HepG2 (cell line): ENCODE measurements around the gene SULT1E1. TPM values are rescaled to one million over a fixed set of nuclear protein-coding genes. Genes with fewer than 3 reads are reported as not detected.
A peak's percentile ranks its signal among the peaks of the same experiment; 100 is the strongest.

Source experiments
- ATAC-seq: fragments of 200-7000 bp; cut with Tn5 transposase; 3 replicates; pipeline ENCODE4 v1.9.1; 2020; ENCODE audit warnings: mild to moderate bottlenecking, moderate library complexity
- BruUV-seq: library from RNA; stranded (reverse); fragments of 400-500 nt; replicated peaks from 2 replicates; lab custom pipeline; 2021; lab: Mats Ljungman, UMichigan
- CTCF ChIA-PET: fragments of 300-600 bp; formaldehyde crosslinking; extraction: SDS; loops from one replicate; lab custom pipeline; 2021; ENCODE audit warnings: low total read pairs, inconsistent platforms, low intra/inter-chr PET ratio; lab: Yijun Ruan, JAX
- POLR2A ChIA-PET: fragments of 350-600 bp; sonication (Branson Sonifier 250); formaldehyde crosslinking; loops from one replicate; lab custom pipeline; 2020; ENCODE audit warnings: antibody characterized with exemption, inconsistent platforms; lab: Yijun Ruan, JAX
- DNase-seq: peaks from one replicate; pipeline ENCODE4 v3.0.0-alpha.2; 2015; ENCODE audit warnings: low spot score
- FAIRE-seq: peaks from 3 replicates; lab custom pipeline; 2011; peaks lifted over from hg19 to GRCh38; lab: Jason Lieb, UNC
- H2AFZ ChIP-seq: one replicate; pipeline ENCODE4 v1.6.1; 2011; ENCODE audit warnings: low read length, inconsistent platforms
- H3K27ac ChIP-seq: fragments of 300-600 bp; 3 replicates; pipeline ENCODE4 v1.8.0; 2011; ENCODE audit warnings: mixed run types, mild to moderate bottlenecking, mixed read lengths, low read length, inconsistent platforms; ENCODE audit not compliant: insufficient read depth; ENCODE audit errors: extremely low read length
- H3K27me3 ChIP-seq, 2 experiments: fragments of 200-600 bp in 1 of 2; 2 replicates in 1 of 2; 3 replicates in 1 of 2; pipeline versions ENCODE4 v1.6.0 to v1.8.0; 2011; ENCODE audit warnings: low read length in 2 of 2, mild to moderate bottlenecking in 2 of 2, moderate library complexity in 2 of 2, inconsistent platforms in 1 of 2; ENCODE audit not compliant: insufficient read depth in 2 of 2, control insufficient read depth in 1 of 2
- H3K36me3 ChIP-seq, 2 experiments: fragments of 200-600 bp in 1 of 2; replicated peaks in 1 of 2; 2 replicates in 1 of 2; 3 replicates in 1 of 2; pipeline versions ENCODE4 v1.5.1 to v1.8.0; 2011; ENCODE audit warnings: low read length in 2 of 2, inconsistent platforms in 1 of 2; ENCODE audit not compliant: insufficient read depth in 2 of 2, control insufficient read depth in 1 of 2
- H3K4me1 ChIP-seq: 2 replicates; pipeline ENCODE4 v1.5.1; 2012; ENCODE audit warnings: low read length, inconsistent platforms; ENCODE audit not compliant: insufficient read depth
- H3K4me2 ChIP-seq: 2 replicates; pipeline ENCODE4 v1.6.0; 2011; ENCODE audit warnings: low read depth, low read length, inconsistent platforms
- H3K4me3 ChIP-seq, 3 experiments: fragments of 200-600 bp in 1 of 3; sonication (generic), shearing (Covaris generic) in 1 of 3; replicated peaks in 1 of 3; 2 replicates each; pipeline ENCODE4 v1.5.1; 2011 to 2016; ENCODE audit warnings: low read length in 3 of 3, inconsistent platforms in 2 of 3, low read depth in 2 of 3, mild to moderate bottlenecking in 2 of 3, control low read depth in 1 of 3, mixed read lengths in 1 of 3; ENCODE audit not compliant: insufficient read depth in 1 of 3
- H3K79me2 ChIP-seq: one replicate; pipeline ENCODE4 v1.6.1; 2011; ENCODE audit warnings: low read length, inconsistent platforms; ENCODE audit not compliant: insufficient read depth
- H3K9ac ChIP-seq: 2 replicates; pipeline ENCODE4 v1.6.0; 2011; ENCODE audit warnings: mild to moderate bottlenecking, low read depth, low read length, inconsistent platforms; ENCODE audit not compliant: insufficient read depth
- H3K9me3 ChIP-seq: 2 replicates; pipeline ENCODE4 v1.5.1; 2012; ENCODE audit warnings: mild to moderate bottlenecking, low read length
- H4K20me1 ChIP-seq: 2 replicates; pipeline ENCODE4 v1.6.0; 2011; ENCODE audit warnings: inconsistent platforms, mild to moderate bottlenecking, low read length, moderate library complexity; ENCODE audit not compliant: insufficient read depth
- CCAR2 ChIP-seq: fragments of 200-400 bp; formaldehyde crosslinking; optimal IDR thresholded peaks from 2 replicates; pipeline ENCODE3; 2018; ENCODE audit warnings: low read depth, mild to moderate bottlenecking, low read length, moderate library complexity
- EEA1 ChIP-seq: sonication (generic); formaldehyde crosslinking; IDR thresholded peaks from 2 replicates; pipeline ENCODE4 v1.5.1; 2020; ENCODE audit warnings: mild to moderate bottlenecking, missing genetic modification reagents, borderline replicate concordance
- FOXC1 ChIP-seq: sonication (generic); formaldehyde crosslinking; IDR thresholded peaks from 2 replicates; pipeline ENCODE4 v1.8.0; 2022; ENCODE audit warnings: mild to moderate bottlenecking, missing genetic modification reagents, borderline replicate concordance
- HIVEP1 ChIP-seq: sonication (generic); formaldehyde crosslinking; IDR thresholded peaks from 2 replicates; pipeline ENCODE4 v1.4.0; 2020; ENCODE audit warnings: mild to moderate bottlenecking, missing genetic modification reagents
- KLF11 ChIP-seq: IDR thresholded peaks from 2 replicates; pipeline ENCODE4 v1.6.1; 2016; ENCODE audit warnings: missing compliant biosample characterization
- MXD1 ChIP-seq: sonication (generic); formaldehyde crosslinking; IDR thresholded peaks from 2 replicates; pipeline ENCODE4 v1.4.0; 2020; ENCODE audit warnings: mild to moderate bottlenecking, missing genetic modification reagents
- MYNN ChIP-seq: sonication (generic); formaldehyde crosslinking; IDR thresholded peaks from 2 replicates; pipeline ENCODE4 v1.4.0; 2020; ENCODE audit warnings: mild to moderate bottlenecking, low read depth, missing genetic modification reagents
- POLR2AphosphoS2 ChIP-seq: IDR thresholded peaks from 2 replicates; pipeline ENCODE4 v1.6.1; 2011; ENCODE audit warnings: low read depth, low read length, improper control_type of control experiment
- RELA ChIP-seq: sonication (generic); formaldehyde crosslinking; IDR thresholded peaks from 2 replicates; pipeline ENCODE4 v1.4.0; 2020; ENCODE audit warnings: missing genetic modification reagents
- U2AF1 ChIP-seq: fragments of 200-400 bp; formaldehyde crosslinking; optimal IDR thresholded peaks from 2 replicates; pipeline ENCODE3; 2017; ENCODE audit warnings: mild to moderate bottlenecking, low read depth, low read length
- ZBTB34 ChIP-seq: sonication (generic); formaldehyde crosslinking; IDR thresholded peaks from 2 replicates; pipeline ENCODE4 v1.8.0; 2022; ENCODE audit warnings: mild to moderate bottlenecking, missing genetic modification reagents
- ZNF101 ChIP-seq: sonication (generic); formaldehyde crosslinking; IDR thresholded peaks from 2 replicates; pipeline ENCODE4 v1.4.0; 2020; ENCODE audit warnings: mild to moderate bottlenecking, low read depth, missing genetic modification reagents, borderline replicate concordance
- ZNF556 ChIP-seq: sonication (generic); formaldehyde crosslinking; IDR thresholded peaks from 2 replicates; pipeline ENCODE4 v1.4.0; 2020; ENCODE audit warnings: mild to moderate bottlenecking, missing genetic modification reagents, borderline replicate concordance
- ZNF576 ChIP-seq: sonication (generic); formaldehyde crosslinking; IDR thresholded peaks from 2 replicates; pipeline ENCODE4 v1.4.0; 2020; ENCODE audit warnings: mild to moderate bottlenecking, missing genetic modification reagents
- ZNF7 ChIP-seq: IDR thresholded peaks from 2 replicates; pipeline ENCODE4 v1.6.1; 2016; ENCODE audit warnings: missing biosample characterization, missing genetic modification reagents
- ZNF75D ChIP-seq: sonication (generic); formaldehyde crosslinking; IDR thresholded peaks from 2 replicates; pipeline ENCODE4 v1.8.1; 2023; ENCODE audit warnings: missing genetic modification reagents, mild to moderate bottlenecking, borderline replicate concordance
- ZSCAN30 ChIP-seq: sonication (generic); formaldehyde crosslinking; IDR thresholded peaks from 2 replicates; pipeline ENCODE4 v1.5.0; 2020; ENCODE audit warnings: mild to moderate bottlenecking, missing genetic modification reagents
- WGBS: methylation state at CpG from one replicate; pipeline ENCODE4 v1.1.6; 2017; ENCODE audit warnings: low lambda C conversion rate; 5-methylcytosine and 5-hydroxymethylcytosine counted together
- in situ Hi-C: cut with HindIII; loops from 2 replicates; pipeline ENCODE4 v1.10.0; 2017; ENCODE audit warnings: low pct_unique_long_range_greater_than_20kb; ENCODE audit not compliant: extremely low pct_ligation_motif_present
- intact Hi-C: fragments of 100-400 bp; cut with micrococcal nuclease; formaldehyde crosslinking; loops from one replicate; pipeline ENCODE4 v1.10.0; 2022; ENCODE audit not compliant: unreplicated experiment
- polyA plus RNA-seq, 8 experiments: library from polyadenylated mRNA; depleted of rRNA in 3 of 8; stranded (reverse) in 7 of 8; unstranded in 1 of 8; fragments of >200 nt; fragmentation: Illumina TruSeq in 4 of 8; extraction: Trizol in 4 of 8; gene quantifications; 2 replicates each; pipeline versions ENCODE4 v1.2.1 to v1.2.3, GENCODE V29; 2011 to 2016; ENCODE audit warnings: low read depth in 4 of 8, missing spikeins in 1 of 8, mixed read lengths in 1 of 8; ENCODE audit not compliant: insufficient read depth in 1 of 8
- total RNA-seq, 5 experiments: library from RNA; depleted of rRNA; stranded (reverse); fragments of >200 nt; fragmentation: Illumina TruSeq; extraction: Trizol; gene quantifications; 2 replicates each; pipeline ENCODE4 v1.2.3, GENCODE V29; 2016; ENCODE audit warnings: low read depth in 1 of 5

SULT1E1 gene
- total and polyA plus RNA-seq, 2 of the 13 experiments (the other 11 are each of a cell fraction or from before 2014, with no cell fraction given), result 1.7 to 3.9 TPM

- TF ChIP-seq ZBTB34 (CRISPR knock-in tag), result no peak
- TF ChIP-seq, all 625 proteins: peak for 0
These were observed 21.0 kb downstream of the SULT1E1 start (continued) for GRCh38 chr4:69838977-69839376.

GRCh38 chr4:69836287-69836686 is 23.7 kb downstream of the SULT1E1 start:
- peaks cover 3% of the 10 kb centered on the region for H3K79me2 ChIP-seq
- ChIA-PET CTCF (no interaction called here), POLR2A (no interaction called here)

GRCh38 chr4:69835766-69836165 is 24.2 kb downstream of the SULT1E1 start:
- DNase-seq, result no peak
- POLR2A ChIA-PET, result no interaction called here
- H3K27ac ChIP-seq, result no peak overlapping the region
- no peaks in the 10 kb centered on the region for H3K36me3 ChIP-seq
- 96% methylated on average over 1 of the region's 1 CpG for WGBS
- H3K79me2 ChIP-seq, result peaks cover 3% of the 10 kb centered on the region
- BruUV-seq, result no TSS peak
- no peak for FAIRE-seq
- no peaks in the 10 kb centered on the region for H4K20me1 ChIP-seq
- CTCF ChIA-PET, result no interaction called here
- H3K4me2 ChIP-seq, result no peak overlapping the region
- in situ Hi-C loops (no loop called here), intact Hi-C loops (no loop called here)
- ATAC-seq, result no peak
- H3K9me3 ChIP-seq, result no peaks in the 10 kb centered on the region
- H3K4me3 ChIP-seq, result no peak overlapping the region
- H2AFZ ChIP-seq, result no peak overlapping the region
- H3K4me1 ChIP-seq, result peaks cover 60% of the 10 kb centered on the region
- H3K27me3 ChIP-seq, result no peaks in the 10 kb centered on the region
- no peak overlapping the region for H3K9ac ChIP-seq
- TF ChIP-seq ZNF75D, result no peak
- TF ChIP-seq MXD1 (CRISPR knock-in tag), result no peak
- TF ChIP-seq ZNF101 (CRISPR knock-in tag), result no peak
- no peak for TF ChIP-seq U2AF1
- TF ChIP-seq FOXC1, result no peak
- TF ChIP-seq ZNF556 (CRISPR knock-in tag), result no peak
- no peak for TF ChIP-seq KLF11 (CRISPR knock-in tag)
- TF ChIP-seq ZNF576 (CRISPR knock-in tag), result no peak
- TF ChIP-seq CCAR2, result no peak

More at GRCh38 chr4:69836287-69836686, 23.7 kb downstream of the SULT1E1 start:
- in situ Hi-C loops, result no loop called here
- Histone ChIP-seq H3K9me3 (no peaks in the 10 kb centered on the region), H3K27me3 (no peaks in the 10 kb centered on the region), H3K4me1 (peaks cover 55% of the 10 kb centered on the region), H3K36me3 (no peaks in the 10 kb centered on the region), H3K4me3 (no peak overlapping the region), H3K4me2 (no peak overlapping the region), H3K9ac (no peak overlapping the region), H4K20me1 (no peaks in the 10 kb centered on the region), H2AFZ (no peak overlapping the region), H3K27ac (no peak overlapping the region)
- no TSS peak for BruUV-seq
- TF ChIP-seq HIVEP1 (CRISPR knock-in tag) (no peak), ZSCAN30 (CRISPR knock-in tag) (no peak), POLR2AphosphoS2 (no peak), EEA1 (CRISPR knock-in tag) (no peak), ZNF7 (peak; percentile 65), RELA (CRISPR knock-in tag) (no peak), MYNN (CRISPR knock-in tag) (no peak)
- ATAC-seq (no peak), DNase-seq (no peak), FAIRE-seq (no peak)
- intact Hi-C loops, result no loop called here
